HepG2 (cell line): ENCODE data around the gene DDAH2. TPM values are rescaled to one million over a fixed set of nuclear protein-coding genes. Genes with fewer than 3 reads are reported as not detected.

Experiments
- CEBPB ChIP-seq: IDR thresholded peaks from 2 replicates; pipeline ENCODE4 v1.6.1; 2011; ENCODE audit warnings: low read depth, low read length, improper control_type of control experiment, borderline replicate concordance
- DNMT1 ChIP-seq: sonication (generic); formaldehyde crosslinking; IDR thresholded peaks from 2 replicates; pipeline ENCODE4 v1.5.1; 2020; ENCODE audit warnings: mild to moderate bottlenecking, missing genetic modification reagents
- E2F5 ChIP-seq: sonication (generic); formaldehyde crosslinking; conservative IDR thresholded peaks from 2 replicates; pipeline ENCODE4 v1.4.0; 2020; ENCODE audit warnings: missing genetic modification reagents
- FOXC1 ChIP-seq: sonication (generic); formaldehyde crosslinking; IDR thresholded peaks from 2 replicates; pipeline ENCODE4 v1.8.0; 2022; ENCODE audit warnings: mild to moderate bottlenecking, missing genetic modification reagents, borderline replicate concordance
- GATA4 ChIP-seq: sonication (generic); IDR thresholded peaks from 2 replicates; pipeline ENCODE4 v1.6.1; 2016; ENCODE audit warnings: antibody characterized with exemption, low read depth, borderline replicate concordance
- GATAD1 ChIP-seq: IDR thresholded peaks from 2 replicates; pipeline ENCODE4 v1.6.1; 2016; ENCODE audit warnings: missing genetic modification reagents, missing compliant biosample characterization
- MLX ChIP-seq: IDR thresholded peaks from 2 replicates; pipeline ENCODE4 v1.6.1; 2016
- NFE2 ChIP-seq: sonication (generic); formaldehyde crosslinking; IDR thresholded peaks from 2 replicates; pipeline ENCODE4 v1.4.0; 2020; ENCODE audit warnings: missing genetic modification reagents
- NR2F6 ChIP-seq, 2 experiments: IDR thresholded peaks; 2 replicates each; pipeline ENCODE4 v1.6.1; 2016; ENCODE audit warnings: antibody characterized with exemption in 1 of 2, mild to moderate bottlenecking in 1 of 2
- PHF20 ChIP-seq: sonication (generic); formaldehyde crosslinking; IDR thresholded peaks from 2 replicates; pipeline ENCODE4 v1.5.0; 2020; ENCODE audit warnings: mild to moderate bottlenecking, missing genetic modification reagents
- RAD21 ChIP-seq: fragments of 450-650 bp; formaldehyde crosslinking; IDR thresholded peaks from 2 replicates; pipeline ENCODE4 v1.5.0; 2020; ENCODE audit warnings: mild to moderate bottlenecking
- RBFOX2 ChIP-seq: fragments of 200-400 bp; formaldehyde crosslinking; IDR thresholded peaks from 2 replicates; pipeline ENCODE4 v1.6.1; 2017; ENCODE audit warnings: low read depth, mild to moderate bottlenecking, low read length
- RNF2 ChIP-seq: fragments of 450-650 bp; conservative IDR thresholded peaks from 2 replicates; pipeline ENCODE4 v1.6.1; 2016; ENCODE audit warnings: low read depth
- SAP130 ChIP-seq: IDR thresholded peaks from 2 replicates; pipeline ENCODE4 v1.6.1; 2016; ENCODE audit warnings: low read depth
- SMAD9 ChIP-seq: sonication (generic); formaldehyde crosslinking; IDR thresholded peaks from 2 replicates; pipeline ENCODE4 v1.5.1; 2020; ENCODE audit warnings: mild to moderate bottlenecking, missing genetic modification reagents
- USF2 ChIP-seq, 2 experiments: sonication (generic) in 1 of 2; formaldehyde crosslinking in 1 of 2; IDR thresholded peaks; 2 replicates each; pipeline versions ENCODE4 v1.5.1 to v1.6.1; 2011 to 2020; ENCODE audit warnings: borderline replicate concordance in 1 of 2, low read depth in 1 of 2, low read length in 1 of 2, mild to moderate bottlenecking in 1 of 2, missing genetic modification reagents in 1 of 2, moderate library complexity in 1 of 2
- YY1 ChIP-seq: IDR thresholded peaks from 2 replicates; pipeline ENCODE4 v1.6.1; 2011; ENCODE audit warnings: low read length, low read depth, moderate library complexity, mild to moderate bottlenecking; ENCODE audit not compliant: insufficient read depth, insufficient replicate concordance
- ZBTB37 ChIP-seq: sonication (generic); formaldehyde crosslinking; IDR thresholded peaks from 2 replicates; pipeline ENCODE4 v1.4.0; 2020; ENCODE audit warnings: mild to moderate bottlenecking, missing genetic modification reagents
- ZNF124 ChIP-seq: sonication (generic); formaldehyde crosslinking; IDR thresholded peaks from 2 replicates; pipeline ENCODE4 v1.4.0; 2020; ENCODE audit warnings: missing genetic modification reagents
- ZNF138 ChIP-seq: sonication (generic); formaldehyde crosslinking; IDR thresholded peaks from 2 replicates; pipeline ENCODE4 v1.5.0; 2020; ENCODE audit warnings: mild to moderate bottlenecking, low read depth, missing genetic modification reagents
- ZNF160 ChIP-seq: sonication (generic); formaldehyde crosslinking; IDR thresholded peaks from 2 replicates; pipeline ENCODE4 v1.8.0; 2022; ENCODE audit warnings: mild to moderate bottlenecking, inconsistent platforms, missing genetic modification reagents
- ZNF180 ChIP-seq: sonication (generic); formaldehyde crosslinking; IDR thresholded peaks from 2 replicates; pipeline ENCODE4 v1.4.0; 2020; ENCODE audit warnings: low read depth, missing genetic modification reagents, borderline replicate concordance
- ZNF570 ChIP-seq: sonication (generic); formaldehyde crosslinking; IDR thresholded peaks from 2 replicates; pipeline ENCODE4 v1.4.0; 2020; ENCODE audit warnings: mild to moderate bottlenecking, missing genetic modification reagents, borderline replicate concordance
- ZNF598 ChIP-seq: sonication (generic); formaldehyde crosslinking; IDR thresholded peaks from 2 replicates; pipeline ENCODE4 v1.5.1; 2020; ENCODE audit warnings: mild to moderate bottlenecking, missing genetic modification reagents, borderline replicate concordance
- ZNF605 ChIP-seq: sonication (generic); formaldehyde crosslinking; IDR thresholded peaks from 2 replicates; pipeline ENCODE4 v1.8.0; 2022; ENCODE audit warnings: mild to moderate bottlenecking, missing genetic modification reagents
- ZNF879 ChIP-seq: sonication (generic); formaldehyde crosslinking; IDR thresholded peaks from 2 replicates; pipeline ENCODE4 v1.8.1; 2023; ENCODE audit warnings: missing genetic modification reagents
- polyA plus RNA-seq, 8 experiments: library from polyadenylated mRNA; depleted of rRNA in 3 of 8; stranded (reverse) in 7 of 8; unstranded in 1 of 8; fragments of >200 nt; fragmentation: Illumina TruSeq in 4 of 8; extraction: Trizol in 4 of 8; gene quantifications; 2 replicates each; pipeline versions ENCODE4 v1.2.1 to v1.2.3, GENCODE V29; 2011 to 2016; ENCODE audit warnings: low read depth in 4 of 8, missing spikeins in 1 of 8, mixed read lengths in 1 of 8; ENCODE audit not compliant: insufficient read depth in 1 of 8
- total RNA-seq, 5 experiments: library from RNA; depleted of rRNA; stranded (reverse); fragments of >200 nt; fragmentation: Illumina TruSeq; extraction: Trizol; gene quantifications; 2 replicates each; pipeline ENCODE4 v1.2.3, GENCODE V29; 2016; ENCODE audit warnings: low read depth in 1 of 5

DDAH2 gene
- total and polyA plus RNA-seq, 2 of the 13 experiments (the other 11 are each of a cell fraction or from before 2014, with no cell fraction given) = 16.4 to 21.1 TPM

GRCh38 chr6:31739639-31740396, 10.7 kb upstream of the DDAH2 start, which contains the start of gene MSH5 (continued):
- TF ChIP-seq YY1 = peak; percentile 85
- peak; percentile 95 for TF ChIP-seq ZNF160 (CRISPR knock-in tag)
- peak; percentile 98 for TF ChIP-seq ZNF570 (CRISPR knock-in tag)
- peak; percentile 99 for TF ChIP-seq E2F5 (CRISPR knock-in tag)
- no peak for TF ChIP-seq NFE2 (CRISPR knock-in tag)
- TF ChIP-seq ZNF180 = no peak; the same call in 1 of the 2 replicates
- peak; percentile 51 for TF ChIP-seq RAD21 (CRISPR knock-in tag)
- peak; percentile 93; the same call in 1 of the 2 replicates for TF ChIP-seq SMAD9 (CRISPR knock-in tag)
- TF ChIP-seq GATA4 = 0 out of 2 replicates have a peak, but pooled peaks have one; percentile 47
- TF ChIP-seq GATAD1 (CRISPR knock-in tag) = peak; percentile 74; the same call in 1 of the 2 replicates
- TF ChIP-seq ZNF598 (CRISPR knock-in tag) = peak; percentile 96
- peak; percentile 96 for TF ChIP-seq RBFOX2
- TF ChIP-seq ZNF138 (CRISPR knock-in tag) = peak; percentile 76; the same call in 1 of the 2 replicates
- no peak for TF ChIP-seq NR2F6 (IDR thresholded peaks at IDR 0.05)
- TF ChIP-seq NR2F6 (CRISPR knock-in tag; IDR thresholded peaks at IDR 0.05) = peak; percentile 33; the same call in 1 of the 2 replicates
- TF ChIP-seq CEBPB = no peak
- peak; percentile 99 for TF ChIP-seq ZNF605 (CRISPR knock-in tag)
- TF ChIP-seq SAP130 (CRISPR knock-in tag) = peak; percentile 97
- TF ChIP-seq ZNF124 (CRISPR knock-in tag) = peak; percentile 97
- TF ChIP-seq ZNF879 (CRISPR knock-in tag) = peak; percentile 97
- TF ChIP-seq FOXC1 (CRISPR knock-in tag) = peak; percentile 98
- peak; percentile 70 for TF ChIP-seq ZBTB37
- TF ChIP-seq DNMT1 = no peak
- TF ChIP-seq RNF2 = peak; percentile 98
- peak; percentile 39; the same call in 1 of the 2 replicates for TF ChIP-seq PHF20 (CRISPR knock-in tag)
- TF ChIP-seq USF2 (IDR thresholded peaks at IDR 0.05; ENCODE audit: low read depth, low read length) = no peak
- no peak; the same call in 1 of the 2 replicates for TF ChIP-seq USF2 (CRISPR knock-in tag; IDR thresholded peaks at IDR 0.05; ENCODE audit: borderline replicate concordance)
- TF ChIP-seq MLX = peak; percentile 77
